GM12874 (cell line): Measurements from ENCODE around the gene SMG6.

Experiments used
- CTCF ChIP-seq: IDR thresholded peaks from 2 replicates; pipeline ENCODE4 v1.5.1; 2011; ENCODE audit warnings: low read depth, mild to moderate bottlenecking, control low read depth, low read length, moderate library complexity; ENCODE audit not compliant: insufficient read depth

The SMG6 gene

GRCh38 chr17:2202996-2203575 is 100.5 kb downstream of the SMG6 start:
- no peak for TF ChIP-seq CTCF

- no peak for TF ChIP-seq CTCF
Observed at GRCh38 chr17:2202302-2202995, 101.1 kb downstream of the SMG6 start.

GRCh38 chr17:2198927-2199326 is 104.7 kb downstream of the SMG6 start:
- no peak for TF ChIP-seq CTCF

GRCh38 chr17:2197271-2197670 is 106.3 kb downstream of the SMG6 start:
- TF ChIP-seq CTCF: no peak

GRCh38 chr17:2195729-2196128 is 107.9 kb downstream of the SMG6 start:
- TF ChIP-seq CTCF: no peak

GRCh38 chr17:2194889-2195335 is 108.7 kb downstream of the SMG6 start:
- no peak for TF ChIP-seq CTCF

- no peak for TF ChIP-seq CTCF
Observed at GRCh38 chr17:2192367-2193057, 111.1 kb downstream of the SMG6 start.
